OCI-LY3 (cell line): ENCODE results near the gene RBM12.

ENCODE experiments used
- H2AFZ ChIP-seq: fragments of 200-600, 300-600 bp; shearing (Covaris generic); 2 replicates; pipeline ENCODE4 v1.6.0; 2014; ENCODE audit warnings: antibody characterized with exemption, low read depth, low read length
- H3K27ac ChIP-seq: fragments of 200-600, 300-600 bp; sonication (generic); 2 replicates; pipeline ENCODE4 v1.5.1; 2014; ENCODE audit warnings: mild to moderate bottlenecking, low read length, moderate library complexity, mixed read lengths
- H3K27me3 ChIP-seq: fragments of 200-600, 300-600 bp; sonication (generic); 2 replicates; pipeline ENCODE4 v1.6.1; 2014; ENCODE audit warnings: low read depth, low read length, mixed read lengths
- H3K36me3 ChIP-seq: fragments of 200-600, 300-600 bp; sonication (generic); replicated peaks from 2 replicates; pipeline ENCODE3; 2014; ENCODE audit warnings: low read depth, low read length, mixed read lengths
- H3K4me1 ChIP-seq: fragments of 300-600, 200-600 bp; sonication (generic); 2 replicates; pipeline ENCODE4 v1.6.1; 2014; ENCODE audit warnings: low read length, mixed read lengths
- H3K4me2 ChIP-seq: fragments of 200-600, 300-600 bp; sonication (generic); 2 replicates; pipeline ENCODE4 v1.6.1; 2014; ENCODE audit warnings: low read length, mixed read lengths
- H3K4me3 ChIP-seq: fragments of 300-600, 200-600 bp; sonication (generic); 2 replicates; pipeline ENCODE4 v1.5.1; 2014; ENCODE audit warnings: antibody characterized with exemption, mild to moderate bottlenecking, low read length, moderate library complexity
- H3K79me2 ChIP-seq: fragments of 300-600, 200-600 bp; shearing (Covaris generic); 2 replicates; pipeline ENCODE4 v1.6.1; 2014; ENCODE audit warnings: mild to moderate bottlenecking, low read length, mixed read lengths
- H3K9ac ChIP-seq: fragments of 300-600, 200-600 bp; shearing (Covaris generic); 2 replicates; pipeline ENCODE4 v1.6.0; 2014; ENCODE audit warnings: mild to moderate bottlenecking, low read length, moderate library complexity
- H3K9me3 ChIP-seq: fragments of 200-600, 300-600 bp; shearing (Covaris generic); 2 replicates; pipeline ENCODE4 v1.6.1; 2014; ENCODE audit warnings: low read length, mixed read lengths; ENCODE audit not compliant: insufficient read depth
- H4K20me1 ChIP-seq: fragments of 200-600, 300-600 bp; sonication (generic); 2 replicates; pipeline ENCODE4 v1.6.1; 2016; ENCODE audit warnings: low read length, mixed read lengths; ENCODE audit not compliant: insufficient read depth
- EZH2phosphoT487 ChIP-seq: fragments of 200-600 bp; shearing (Covaris generic); IDR thresholded peaks from 2 replicates; pipeline ENCODE4 v1.6.1; 2018; ENCODE audit warnings: antibody characterized with exemption, mixed run types, low read depth
- TF ChIP-seq, protein P1 (sequence below): fragments of 200-600, 300-600 bp; sonication (generic); IDR thresholded peaks from 2 replicates; pipeline ENCODE4 v1.5.1; 2014; ENCODE audit warnings: antibody characterized with exemption, low read length, low read depth

RBM12 gene

GRCh38 chr20:35704514-35705261 is 40.0 kb upstream of the RBM12 start:
- H3K27me3 ChIP-seq = no peaks in the 10 kb centered on the region
- H4K20me1 ChIP-seq = peaks cover 49% of the 10 kb centered on the region
- no peak overlapping the region for H3K4me3 ChIP-seq
- H3K9me3 ChIP-seq = no peaks in the 10 kb centered on the region
- no peak overlapping the region for H3K9ac ChIP-seq
- TF ChIP-seq, protein P1, sequence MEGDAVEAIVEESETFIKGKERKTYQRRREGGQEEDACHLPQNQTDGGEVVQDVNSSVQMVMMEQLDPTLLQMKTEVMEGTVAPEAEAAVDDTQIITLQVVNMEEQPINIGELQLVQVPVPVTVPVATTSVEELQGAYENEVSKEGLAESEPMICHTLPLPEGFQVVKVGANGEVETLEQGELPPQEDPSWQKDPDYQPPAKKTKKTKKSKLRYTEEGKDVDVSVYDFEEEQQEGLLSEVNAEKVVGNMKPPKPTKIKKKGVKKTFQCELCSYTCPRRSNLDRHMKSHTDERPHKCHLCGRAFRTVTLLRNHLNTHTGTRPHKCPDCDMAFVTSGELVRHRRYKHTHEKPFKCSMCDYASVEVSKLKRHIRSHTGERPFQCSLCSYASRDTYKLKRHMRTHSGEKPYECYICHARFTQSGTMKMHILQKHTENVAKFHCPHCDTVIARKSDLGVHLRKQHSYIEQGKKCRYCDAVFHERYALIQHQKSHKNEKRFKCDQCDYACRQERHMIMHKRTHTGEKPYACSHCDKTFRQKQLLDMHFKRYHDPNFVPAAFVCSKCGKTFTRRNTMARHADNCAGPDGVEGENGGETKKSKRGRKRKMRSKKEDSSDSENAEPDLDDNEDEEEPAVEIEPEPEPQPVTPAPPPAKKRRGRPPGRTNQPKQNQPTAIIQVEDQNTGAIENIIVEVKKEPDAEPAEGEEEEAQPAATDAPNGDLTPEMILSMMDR = no peak
- TF ChIP-seq EZH2phosphoT487 = no peak
- H3K79me2 ChIP-seq = peaks cover 55% of the 10 kb centered on the region
- H2AFZ ChIP-seq = no peak overlapping the region
- H3K4me1 ChIP-seq = peaks cover 10% of the 10 kb centered on the region
- no peak overlapping the region for H3K27ac ChIP-seq
- H3K4me2 ChIP-seq = no peak overlapping the region
- H3K36me3 ChIP-seq = peaks cover 62% of the 10 kb centered on the region

DNA sequence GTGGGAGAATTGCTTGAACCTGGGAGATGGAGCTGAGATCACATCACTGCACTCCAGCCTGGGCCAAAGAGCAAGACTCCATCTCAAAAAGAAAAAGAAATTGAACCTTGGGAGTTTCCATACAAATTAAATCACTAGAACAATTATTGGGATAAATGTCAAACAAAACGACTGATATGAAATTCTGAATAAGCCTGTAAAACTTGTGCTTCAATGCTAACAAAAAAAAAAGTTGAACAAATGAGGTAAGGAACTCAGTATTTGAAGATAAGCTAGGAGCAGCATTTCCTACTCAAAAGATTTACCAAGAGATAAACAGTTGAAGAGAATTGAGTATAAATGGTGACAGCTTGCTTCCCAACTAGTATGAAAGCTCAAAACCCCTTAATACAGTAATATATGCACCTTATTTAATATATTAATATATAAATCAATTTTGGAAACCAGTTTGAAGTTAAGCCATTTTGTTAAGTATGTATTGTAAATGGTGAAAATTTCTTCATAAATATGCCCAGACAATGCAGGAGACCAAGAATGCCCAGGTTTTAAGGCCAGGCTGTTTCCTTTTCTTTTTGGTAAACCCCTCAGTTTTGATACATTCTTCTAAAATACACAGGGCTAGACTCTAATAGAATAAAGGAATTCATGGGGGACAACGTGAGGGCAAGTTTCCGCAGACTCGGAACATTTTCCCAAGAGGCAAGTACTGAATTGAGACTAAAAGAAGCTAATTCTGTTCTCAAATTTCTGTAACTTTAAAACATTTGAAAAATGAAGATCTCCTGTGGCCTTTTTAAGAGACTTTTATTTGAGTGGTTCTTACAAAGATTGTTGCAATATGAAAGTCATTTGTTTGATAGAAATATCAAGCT is 38.4 kb upstream of the RBM12 start:
- no peak overlapping the region for H3K4me2 ChIP-seq
- H4K20me1 ChIP-seq = peaks cover 35% of the 10 kb centered on the region
- TF ChIP-seq, protein P1 = no peak
- TF ChIP-seq EZH2phosphoT487 = no peak
- no peak overlapping the region for H3K9ac ChIP-seq
- H3K4me1 ChIP-seq = peaks cover 15% of the 10 kb centered on the region
- no peaks in the 10 kb centered on the region for H3K9me3 ChIP-seq
- H3K4me3 ChIP-seq = no peak overlapping the region
- H2AFZ ChIP-seq = no peak overlapping the region
- peaks cover 55% of the 10 kb centered on the region for H3K79me2 ChIP-seq
- H3K27me3 ChIP-seq = no peaks in the 10 kb centered on the region
- H3K27ac ChIP-seq = no peak overlapping the region
- H3K36me3 ChIP-seq = peaks cover 48% of the 10 kb centered on the region

- Histone ChIP-seq H3K36me3 (peaks cover 42% of the 10 kb centered on the region), H4K20me1 (peaks cover 31% of the 10 kb centered on the region), H3K27ac (no peak overlapping the region), H3K9me3 (no peaks in the 10 kb centered on the region), H3K9ac (no peak overlapping the region), H3K79me2 (peaks cover 56% of the 10 kb centered on the region), H3K4me2 (no peak overlapping the region), H3K4me1 (peaks cover 19% of the 10 kb centered on the region), H2AFZ (no peak overlapping the region), H3K27me3 (no peaks in the 10 kb centered on the region), H3K4me3 (no peak overlapping the region)
- TF ChIP-seq EZH2phosphoT487 = no peak
- TF ChIP-seq, protein P1 = no peak
These were observed 37.5 kb upstream of the RBM12 start for GRCh38 chr20:35702051-35702823.
